ENCODE data around the gene GID8. TPM values are rescaled to one million over a fixed set of nuclear protein-coding genes. Genes with fewer than 3 reads are reported as not detected.

Gene GID8
- total and polyA plus RNA-seq, 2 of the 13 experiments (the other 11 are each of a cell fraction or from before 2014, with no cell fraction given), result 39.6 to 59.8 TPM

- TF ChIP-seq HNF1B (CRISPR knock-in tag; IDR thresholded peaks at IDR 0.05) (0 out of 2 replicates have a peak, but pooled peaks have one; percentile 32), ZNF800 (CRISPR knock-in tag; IDR thresholded peaks at IDR 0.05) (0 out of 2 replicates have a peak, but pooled peaks have one; percentile 32), HNF4A (CRISPR knock-in tag; IDR thresholded peaks at IDR 0.05) (peak; percentile 31; the same call in 1 of the 2 replicates), IRF9 (CRISPR knock-in tag; IDR thresholded peaks at IDR 0.05; ENCODE audit: borderline replicate concordance) (no peak), ADNP (CRISPR knock-in tag; IDR thresholded peaks at IDR 0.05) (0 out of 2 replicates have a peak, but pooled peaks have one; percentile 45), GATAD1 (CRISPR knock-in tag; IDR thresholded peaks at IDR 0.05) (peak; percentile 53; the same call in 1 of the 2 replicates), RXRA (CRISPR knock-in tag; IDR thresholded peaks at IDR 0.05) (peak; percentile 65), SOX5 (CRISPR knock-in tag; IDR thresholded peaks at IDR 0.05; ENCODE audit: borderline replicate concordance) (peak; percentile 53; the same call in 1 of the 2 replicates), MED1 (CRISPR knock-in tag; IDR thresholded peaks at IDR 0.05) (peak; percentile 56; the same call in 1 of the 2 replicates), ATAD3A (CRISPR knock-in tag; IDR thresholded peaks at IDR 0.05) (no peak), ZFY (CRISPR knock-in tag; IDR thresholded peaks at IDR 0.05) (peak; percentile 40; the same call in 1 of the 2 replicates), ZSCAN29 (CRISPR knock-in tag; conservative IDR thresholded peaks at IDR 0.05) (no peak), PITX1 (CRISPR knock-in tag; IDR thresholded peaks at IDR 0.05) (0 out of 2 replicates have a peak, but pooled peaks have one; percentile 56), ZBTB38 (CRISPR knock-in tag; IDR thresholded peaks at IDR 0.05) (peak; percentile 94), TBX3 (IDR thresholded peaks at IDR 0.05; ENCODE audit: borderline replicate concordance) (no peak), ELK4 (CRISPR knock-in tag; IDR thresholded peaks at IDR 0.05; ENCODE audit: borderline replicate concordance) (no peak), MED8 (CRISPR knock-in tag; IDR thresholded peaks at IDR 0.05; ENCODE audit: insufficient replicate concordance) (no peak), ZSCAN30 (CRISPR knock-in tag; IDR thresholded peaks at IDR 0.05) (no peak), ZUFSP (CRISPR knock-in tag; IDR thresholded peaks at IDR 0.05; ENCODE audit: borderline replicate concordance) (no peak), MEIS1 (CRISPR knock-in tag; IDR thresholded peaks at IDR 0.05; ENCODE audit: borderline replicate concordance) (peak; percentile 48; the same call in 1 of the 2 replicates), ZNF790 (CRISPR knock-in tag; IDR thresholded peaks at IDR 0.05; ENCODE audit: borderline replicate concordance) (no peak)
These were observed 16.7 kb upstream of the GID8 start (continued) for GRCh38 chr20:62921119-62921687.
